HepG2 (cell line): Measurements from ENCODE around the gene COPA. TPM values are rescaled to one million over a fixed set of nuclear protein-coding genes. Genes with fewer than 3 reads are reported as not detected.

Source experiments
- AKAP8 ChIP-seq: sonication (generic); formaldehyde crosslinking; IDR thresholded peaks from 2 replicates; pipeline ENCODE4 v1.5.1; 2020; ENCODE audit warnings: mild to moderate bottlenecking, missing genetic modification reagents
- ATRX ChIP-seq: sonication (generic); formaldehyde crosslinking; IDR thresholded peaks from 2 replicates; pipeline ENCODE4 v1.4.0; 2020; ENCODE audit warnings: missing genetic modification reagents, borderline replicate concordance
- CEBPB ChIP-seq: IDR thresholded peaks from 2 replicates; pipeline ENCODE4 v1.6.1; 2011; ENCODE audit warnings: low read depth, low read length, improper control_type of control experiment, borderline replicate concordance
- CENPBD1 ChIP-seq: sonication (generic); formaldehyde crosslinking; IDR thresholded peaks from 2 replicates; pipeline ENCODE4 v1.8.0; 2022; ENCODE audit warnings: missing genetic modification reagents, low read depth, mild to moderate bottlenecking, borderline replicate concordance
- ERF ChIP-seq: IDR thresholded peaks from 2 replicates; pipeline ENCODE4 v1.6.1; 2018; ENCODE audit warnings: missing biosample characterization, missing genetic modification reagents
- HMGA1 ChIP-seq: sonication (generic); formaldehyde crosslinking; conservative IDR thresholded peaks from 2 replicates; pipeline ENCODE4 v1.4.0; 2020; ENCODE audit warnings: missing genetic modification reagents
- MAF1 ChIP-seq: sonication (generic); formaldehyde crosslinking; IDR thresholded peaks from 2 replicates; pipeline ENCODE4 v1.5.0; 2020; ENCODE audit warnings: missing genetic modification reagents, borderline replicate concordance
- MEF2D ChIP-seq: sonication (generic); formaldehyde crosslinking; IDR thresholded peaks from 2 replicates; pipeline ENCODE4 v1.5.1; 2020; ENCODE audit warnings: mild to moderate bottlenecking, missing genetic modification reagents
- NCOA2 ChIP-seq: sonication (generic); formaldehyde crosslinking; IDR thresholded peaks from 2 replicates; pipeline ENCODE4 v1.8.0; 2022; ENCODE audit warnings: inconsistent platforms
- SIX4 ChIP-seq: sonication (generic); formaldehyde crosslinking; IDR thresholded peaks from 2 replicates; pipeline ENCODE4 v1.4.0; 2020; ENCODE audit warnings: missing genetic modification reagents
- SMYD3 ChIP-seq: sonication (generic); formaldehyde crosslinking; IDR thresholded peaks from 2 replicates; pipeline ENCODE4 v1.8.1; 2023; ENCODE audit warnings: mild to moderate bottlenecking, missing genetic modification reagents
- SOX13 ChIP-seq, 3 experiments: fragments of 450-650 bp in 1 of 3; sonication (generic) in 1 of 3; formaldehyde crosslinking in 1 of 3; IDR thresholded peaks in 2 of 3; conservative IDR thresholded peaks in 1 of 3; 2 replicates each; pipeline versions ENCODE4 v1.5.0 to v1.6.1; 2016 to 2020; ENCODE audit warnings: antibody characterized with exemption in 1 of 3, mild to moderate bottlenecking in 1 of 3, missing compliant biosample characterization in 1 of 3, missing genetic modification reagents in 1 of 3, moderate library complexity in 1 of 3
- STAT6 ChIP-seq: sonication (generic); formaldehyde crosslinking; IDR thresholded peaks from 2 replicates; pipeline ENCODE4 v1.4.0; 2020; ENCODE audit warnings: missing genetic modification reagents, mild to moderate bottlenecking, borderline replicate concordance
- TAF15 ChIP-seq: fragments of 200-400 bp; formaldehyde crosslinking; IDR thresholded peaks from one replicate; pipeline ENCODE4 v1.6.1; 2018; ENCODE audit warnings: mild to moderate bottlenecking, low read depth, low read length; ENCODE audit not compliant: poor library complexity, severe bottlenecking
- TEAD3 ChIP-seq: optimal IDR thresholded peaks from 2 replicates; pipeline ENCODE3; 2016; ENCODE audit warnings: borderline replicate concordance
- TEF ChIP-seq: sonication (generic); formaldehyde crosslinking; IDR thresholded peaks from 2 replicates; pipeline ENCODE4 v1.5.0; 2020; ENCODE audit warnings: missing genetic modification reagents
- THAP8 ChIP-seq: sonication (generic); formaldehyde crosslinking; IDR thresholded peaks from 2 replicates; pipeline ENCODE4 v1.5.1; 2020; ENCODE audit warnings: missing genetic modification reagents, mild to moderate bottlenecking, borderline replicate concordance
- ZBTB7B ChIP-seq: sonication (generic); formaldehyde crosslinking; IDR thresholded peaks from 2 replicates; pipeline ENCODE4 v1.4.0; 2020; ENCODE audit warnings: missing genetic modification reagents
- ZNF225 ChIP-seq: sonication (generic); formaldehyde crosslinking; IDR thresholded peaks from 2 replicates; pipeline ENCODE4 v1.4.0; 2020; ENCODE audit warnings: mild to moderate bottlenecking, missing genetic modification reagents
- ZNF317 ChIP-seq: sonication (generic); formaldehyde crosslinking; IDR thresholded peaks from 2 replicates; pipeline ENCODE4 v1.5.0; 2020; ENCODE audit warnings: mild to moderate bottlenecking, missing genetic modification reagents
- ZNF441 ChIP-seq: sonication (generic); formaldehyde crosslinking; IDR thresholded peaks from 2 replicates; pipeline ENCODE4 v1.7.0; 2021; ENCODE audit warnings: missing genetic modification reagents, borderline replicate concordance
- ZNF513 ChIP-seq: sonication (generic); formaldehyde crosslinking; conservative IDR thresholded peaks from 2 replicates; pipeline ENCODE4 v1.5.0; 2020; ENCODE audit warnings: missing genetic modification reagents
- ZNF549 ChIP-seq: sonication (generic); formaldehyde crosslinking; IDR thresholded peaks from 2 replicates; pipeline ENCODE4 v1.5.0; 2020; ENCODE audit warnings: missing genetic modification reagents
- ZNF75D ChIP-seq: sonication (generic); formaldehyde crosslinking; IDR thresholded peaks from 2 replicates; pipeline ENCODE4 v1.8.1; 2023; ENCODE audit warnings: missing genetic modification reagents, mild to moderate bottlenecking, borderline replicate concordance
- ZNF776 ChIP-seq: sonication (generic); formaldehyde crosslinking; IDR thresholded peaks from 2 replicates; pipeline ENCODE4 v1.4.0; 2020; ENCODE audit warnings: mild to moderate bottlenecking, missing genetic modification reagents
- ZSCAN21 ChIP-seq: sonication (generic); formaldehyde crosslinking; IDR thresholded peaks from 2 replicates; pipeline ENCODE4 v1.8.0; 2022; ENCODE audit warnings: mild to moderate bottlenecking, missing genetic modification reagents, moderate library complexity, borderline replicate concordance
- polyA plus RNA-seq, 8 experiments: library from polyadenylated mRNA; depleted of rRNA in 3 of 8; stranded (reverse) in 7 of 8; unstranded in 1 of 8; fragments of >200 nt; fragmentation: Illumina TruSeq in 4 of 8; extraction: Trizol in 4 of 8; gene quantifications; 2 replicates each; pipeline versions ENCODE4 v1.2.1 to v1.2.3, GENCODE V29; 2011 to 2016; ENCODE audit warnings: low read depth in 4 of 8, missing spikeins in 1 of 8, mixed read lengths in 1 of 8; ENCODE audit not compliant: insufficient read depth in 1 of 8
- total RNA-seq, 5 experiments: library from RNA; depleted of rRNA; stranded (reverse); fragments of >200 nt; fragmentation: Illumina TruSeq; extraction: Trizol; gene quantifications; 2 replicates each; pipeline ENCODE4 v1.2.3, GENCODE V29; 2016; ENCODE audit warnings: low read depth in 1 of 5

The COPA gene
- total and polyA plus RNA-seq, 2 of the 13 experiments (the other 11 are each of a cell fraction or from before 2014, with no cell fraction given) = 160 to 197 TPM

GRCh38 chr1:160284220-160284781 lies 58.7 kb downstream of the COPA start (continued):
- no peak for TF ChIP-seq ZNF75D (CRISPR knock-in tag)
- no peak for TF ChIP-seq NCOA2 (CRISPR knock-in tag)
- no peak for TF ChIP-seq SMYD3 (CRISPR knock-in tag)
- TF ChIP-seq ZNF513 = no peak
- no peak for TF ChIP-seq ZNF225 (CRISPR knock-in tag)
- no peak for TF ChIP-seq TAF15
- TF ChIP-seq TEAD3 (CRISPR knock-in tag) = no peak
- no peak for TF ChIP-seq TEF (CRISPR knock-in tag)
- TF ChIP-seq STAT6 (CRISPR knock-in tag) = no peak
- TF ChIP-seq ZNF776 (CRISPR knock-in tag) = no peak
- TF ChIP-seq THAP8 (CRISPR knock-in tag) = no peak
- TF ChIP-seq ATRX (CRISPR knock-in tag) = no peak
- TF ChIP-seq MAF1 (CRISPR knock-in tag) = no peak
- no peak for TF ChIP-seq MEF2D (CRISPR knock-in tag)
- no peak for TF ChIP-seq AKAP8 (CRISPR knock-in tag)
- TF ChIP-seq ZBTB7B (CRISPR knock-in tag) = no peak
- TF ChIP-seq ZSCAN21 (CRISPR knock-in tag) = no peak
- TF ChIP-seq ERF (CRISPR knock-in tag) = no peak
- TF ChIP-seq ZNF441 = no peak
- no peak for TF ChIP-seq ZNF317 (CRISPR knock-in tag)
- TF ChIP-seq HMGA1 (CRISPR knock-in tag) = no peak
- peak; percentile 86 for TF ChIP-seq CEBPB
- no peak for TF ChIP-seq SOX13 (IDR thresholded peaks at IDR 0.05)
- no peak for TF ChIP-seq SOX13 (CRISPR knock-in tag; conservative IDR thresholded peaks at IDR 0.05 in 1 of 2, IDR thresholded peaks at IDR 0.05 in 1 of 2)
- no peak for TF ChIP-seq SIX4 (CRISPR knock-in tag)
- 0 out of 2 replicates have a peak, but pooled peaks have one; percentile 22 for TF ChIP-seq CENPBD1 (CRISPR knock-in tag)
- TF ChIP-seq ZNF549 = no peak
